Ascending aorta (tissue), 2 donors: ENCODE results near the gene FHOD3. TPM values are rescaled to one million over a fixed set of nuclear protein-coding genes. Genes with fewer than 3 reads are reported as not detected.

Experiments
- DNase-seq, 2 donors: peaks; one replicate each; pipeline ENCODE4 v3.0.0-alpha.2; 2019; ENCODE audit warnings: low spot score in 2 of 2
- H3K27ac ChIP-seq, 2 donors: fragments of 200-600 bp; sonication (generic); one replicate each; pipeline ENCODE4 v1.5.1; 2016 to 2017; ENCODE audit warnings: mild to moderate bottlenecking in 1 of 2
- H3K27me3 ChIP-seq: fragments of 200-600 bp; sonication (generic); one replicate; pipeline ENCODE4 v1.5.1; 2017
- H3K36me3 ChIP-seq, 2 donors: fragments of 200-600 bp; sonication (generic); one replicate each; pipeline ENCODE4 v1.5.1; 2016
- H3K4me1 ChIP-seq, 2 donors: fragments of 200-600 bp; sonication (generic); one replicate each; pipeline ENCODE4 v1.5.1; 2016 to 2017; ENCODE audit warnings: mild to moderate bottlenecking in 1 of 2
- H3K4me3 ChIP-seq, 2 donors: fragments of 200-600 bp; sonication (generic); one replicate each; pipeline ENCODE4 v1.5.1; 2016 to 2017; ENCODE audit warnings: mild to moderate bottlenecking in 1 of 2
- H3K9me3 ChIP-seq, 2 donors: fragments of 200-600 bp; sonication (generic); one replicate each; pipeline ENCODE4 v1.5.1; 2016
- intact Hi-C: fragments of 100-400 bp; cut with DNase I; formaldehyde crosslinking; loops from one replicate; pipeline ENCODE4 v1.15.1; 2023
- total RNA-seq: library from RNA; depleted of rRNA; stranded (reverse); fragments of >200 nt; gene quantifications from one replicate; pipeline ENCODE4 v1.1.0, GENCODE V29; 2016
- TF ChIP-seq, protein P1 (sequence below), 3 experiments: fragments of 200-600 bp in 2 of 3; fragments of 450-650 bp in 1 of 3; sonication (generic) in 2 of 3; IDR thresholded peaks; one replicate each; pipeline ENCODE4 v1.5.1; 2016 to 2019; ENCODE audit warnings: antibody characterized with exemption in 3 of 3, mild to moderate bottlenecking in 1 of 3, moderate library complexity in 1 of 3

Gene FHOD3
- total RNA-seq, 1 donor from 2014 or later = 12.7 TPM

DNA sequence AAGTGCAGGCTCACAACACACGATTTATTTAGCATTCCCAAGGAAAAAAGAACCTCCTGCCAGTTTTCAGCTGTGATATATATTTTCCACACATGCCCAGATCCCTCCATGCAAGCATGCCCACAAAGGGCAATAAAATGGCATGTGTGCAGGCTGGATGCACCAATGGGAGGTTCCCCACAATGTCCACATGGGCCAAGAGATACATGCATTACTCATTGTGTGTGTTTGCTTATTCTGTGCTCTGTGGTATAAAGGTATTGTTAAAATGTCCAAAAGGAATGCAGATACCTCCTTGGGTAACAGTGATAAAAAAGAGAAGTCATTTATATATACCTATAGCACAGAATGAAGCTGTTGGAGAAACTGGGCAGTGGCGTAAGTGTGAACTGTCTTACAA, 207.4 kb downstream of the FHOD3 start:
- no peak overlapping the region for H3K27ac ChIP-seq
- H3K4me1 ChIP-seq = no peaks in the 10 kb centered on the region
- DNase-seq = no peak
- H3K27me3 ChIP-seq = no peaks in the 10 kb centered on the region
- H3K9me3 ChIP-seq = no peaks in the 10 kb centered on the region
- H3K4me3 ChIP-seq = no peak overlapping the region
- H3K36me3 ChIP-seq = peaks cover 0 to 4% of the 10 kb centered on the region in 2 donors
- TF ChIP-seq, protein P1, sequence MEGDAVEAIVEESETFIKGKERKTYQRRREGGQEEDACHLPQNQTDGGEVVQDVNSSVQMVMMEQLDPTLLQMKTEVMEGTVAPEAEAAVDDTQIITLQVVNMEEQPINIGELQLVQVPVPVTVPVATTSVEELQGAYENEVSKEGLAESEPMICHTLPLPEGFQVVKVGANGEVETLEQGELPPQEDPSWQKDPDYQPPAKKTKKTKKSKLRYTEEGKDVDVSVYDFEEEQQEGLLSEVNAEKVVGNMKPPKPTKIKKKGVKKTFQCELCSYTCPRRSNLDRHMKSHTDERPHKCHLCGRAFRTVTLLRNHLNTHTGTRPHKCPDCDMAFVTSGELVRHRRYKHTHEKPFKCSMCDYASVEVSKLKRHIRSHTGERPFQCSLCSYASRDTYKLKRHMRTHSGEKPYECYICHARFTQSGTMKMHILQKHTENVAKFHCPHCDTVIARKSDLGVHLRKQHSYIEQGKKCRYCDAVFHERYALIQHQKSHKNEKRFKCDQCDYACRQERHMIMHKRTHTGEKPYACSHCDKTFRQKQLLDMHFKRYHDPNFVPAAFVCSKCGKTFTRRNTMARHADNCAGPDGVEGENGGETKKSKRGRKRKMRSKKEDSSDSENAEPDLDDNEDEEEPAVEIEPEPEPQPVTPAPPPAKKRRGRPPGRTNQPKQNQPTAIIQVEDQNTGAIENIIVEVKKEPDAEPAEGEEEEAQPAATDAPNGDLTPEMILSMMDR (IDR thresholded peaks at IDR 0.05) = no peak
- intact Hi-C loops = no loop called here

DNA sequence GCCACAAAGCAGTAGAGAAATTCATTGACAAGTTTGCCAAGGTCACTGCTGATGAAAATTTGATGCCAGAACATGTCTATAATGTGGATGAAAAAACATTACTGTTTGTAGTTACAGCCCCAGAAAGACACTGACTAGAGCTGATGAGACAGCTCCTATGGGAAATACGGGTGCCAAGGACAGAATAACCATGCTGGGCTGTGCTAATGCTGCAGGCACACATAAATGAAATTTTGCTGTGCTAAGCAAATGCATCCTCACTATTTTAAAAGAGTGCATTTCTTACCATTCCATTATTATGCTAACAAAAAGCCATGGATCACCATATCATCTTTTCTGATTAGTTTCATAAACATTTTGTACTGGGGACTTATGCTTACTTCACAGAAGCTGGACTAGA, 208.2 kb downstream of the FHOD3 start:
- intact Hi-C loops = no loop called here
- Histone ChIP-seq H3K36me3 (peaks cover 0 to 4% of the 10 kb centered on the region in 2 donors), H3K4me3 (no peak overlapping the region), H3K27ac (no peak overlapping the region), H3K9me3 (no peaks in the 10 kb centered on the region), H3K4me1 (no peaks in the 10 kb centered on the region), H3K27me3 (no peaks in the 10 kb centered on the region)
- TF ChIP-seq, protein P1 (IDR thresholded peaks at IDR 0.05) = no peak
- no peak for DNase-seq

DNA sequence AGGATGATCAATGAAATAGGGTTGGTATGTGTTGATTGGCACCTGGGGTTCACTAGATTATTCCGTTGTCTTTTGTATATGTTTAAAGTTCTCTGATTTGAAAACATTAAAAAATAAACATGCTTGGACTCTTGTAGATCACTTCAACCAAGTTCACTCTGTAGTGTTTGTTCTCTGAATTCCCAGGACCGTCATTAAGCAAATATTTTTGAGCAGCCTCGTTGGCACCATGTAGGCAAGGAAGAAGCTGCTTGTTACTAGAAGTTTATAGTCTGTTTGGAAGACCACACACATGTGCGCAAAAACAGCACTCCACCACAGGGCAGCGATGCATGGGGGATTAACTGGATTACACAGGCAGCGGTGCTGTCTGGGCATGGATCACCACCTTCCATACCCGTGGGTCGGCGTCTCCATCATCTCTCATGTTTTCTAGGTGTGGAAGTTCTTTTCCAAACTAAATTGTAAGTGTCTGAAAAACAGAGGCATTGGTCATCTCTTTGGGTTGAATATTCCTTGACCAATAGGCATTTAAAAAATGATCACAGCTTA, 212.2 kb downstream of the FHOD3 start:
- no peaks in the 10 kb centered on the region for H3K27me3 ChIP-seq
- no peak overlapping the region for H3K4me3 ChIP-seq
- no peaks in the 10 kb centered on the region for H3K4me1 ChIP-seq
- no peak overlapping the region for H3K27ac ChIP-seq
- intact Hi-C loops = no loop called here
- no peak for DNase-seq
- H3K9me3 ChIP-seq = no peaks in the 10 kb centered on the region
- H3K36me3 ChIP-seq = no peaks in the 10 kb centered on the region
- TF ChIP-seq, protein P1 (IDR thresholded peaks at IDR 0.05) = no peak

DNA sequence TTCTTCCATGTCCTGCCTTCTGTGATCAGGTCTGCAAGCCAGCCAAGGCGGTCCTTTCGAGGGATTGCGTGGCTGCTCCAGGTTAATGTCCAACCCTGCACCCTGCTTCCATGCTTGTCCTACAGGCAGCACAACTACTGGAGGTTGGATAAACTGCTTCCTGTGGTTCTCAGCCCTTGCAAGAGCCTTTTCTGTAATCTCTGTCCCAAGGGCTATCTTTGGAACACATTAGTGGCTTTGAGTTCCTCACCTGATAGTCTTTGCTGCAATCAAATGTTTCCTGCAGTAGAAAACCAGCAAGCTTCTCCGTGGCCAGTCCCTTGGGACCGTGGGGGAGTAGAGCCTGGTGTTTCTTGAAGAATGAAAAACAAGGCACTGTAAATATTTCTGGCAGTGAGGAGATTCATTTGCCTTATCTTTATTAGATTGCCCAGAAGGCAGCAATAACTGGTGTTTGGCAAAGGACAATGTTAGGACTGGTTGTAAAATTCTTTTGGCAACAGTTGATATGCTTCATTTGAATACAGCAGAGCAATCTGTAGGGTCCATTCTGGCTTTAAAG, 214.4 kb downstream of the FHOD3 start:
- DNase-seq = no peak
- H3K36me3 ChIP-seq = no peaks in the 10 kb centered on the region
- no peaks in the 10 kb centered on the region for H3K9me3 ChIP-seq
- TF ChIP-seq, protein P1 (IDR thresholded peaks at IDR 0.05) = no peak
- no peak overlapping the region for H3K27ac ChIP-seq
- no peaks in the 10 kb centered on the region for H3K27me3 ChIP-seq
- intact Hi-C loops = no loop called here
- no peak overlapping the region for H3K4me3 ChIP-seq
- H3K4me1 ChIP-seq = no peaks in the 10 kb centered on the region

DNA sequence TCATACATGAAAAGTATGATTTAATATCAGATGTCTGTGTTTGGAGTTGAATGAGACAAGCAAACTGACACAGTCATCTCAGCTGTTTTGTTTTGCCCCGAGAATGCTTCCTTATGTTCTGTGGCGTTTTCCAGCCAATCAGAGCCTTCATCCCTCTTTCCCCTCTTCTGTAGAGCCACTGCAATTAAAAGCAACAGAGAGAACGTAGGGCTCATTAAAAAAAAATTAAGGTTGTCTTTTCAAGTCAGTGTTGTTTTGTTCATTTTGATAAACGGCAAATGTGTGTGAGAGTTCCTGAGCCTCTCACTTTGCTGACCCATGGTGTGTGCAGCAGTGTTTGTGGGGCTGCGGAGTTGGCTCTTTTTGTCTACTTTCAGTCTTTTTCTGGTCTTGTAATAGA, 216.0 kb downstream of the FHOD3 start:
- intact Hi-C loops = no loop called here
- no peak overlapping the region for H3K4me3 ChIP-seq
- no peaks in the 10 kb centered on the region for H3K9me3 ChIP-seq
- no peaks in the 10 kb centered on the region for H3K27me3 ChIP-seq
- no peaks in the 10 kb centered on the region for H3K4me1 ChIP-seq
- no peak overlapping the region for H3K27ac ChIP-seq
- DNase-seq = no peak
- TF ChIP-seq, protein P1 (IDR thresholded peaks at IDR 0.05) = no peak
- no peaks in the 10 kb centered on the region for H3K36me3 ChIP-seq

DNA sequence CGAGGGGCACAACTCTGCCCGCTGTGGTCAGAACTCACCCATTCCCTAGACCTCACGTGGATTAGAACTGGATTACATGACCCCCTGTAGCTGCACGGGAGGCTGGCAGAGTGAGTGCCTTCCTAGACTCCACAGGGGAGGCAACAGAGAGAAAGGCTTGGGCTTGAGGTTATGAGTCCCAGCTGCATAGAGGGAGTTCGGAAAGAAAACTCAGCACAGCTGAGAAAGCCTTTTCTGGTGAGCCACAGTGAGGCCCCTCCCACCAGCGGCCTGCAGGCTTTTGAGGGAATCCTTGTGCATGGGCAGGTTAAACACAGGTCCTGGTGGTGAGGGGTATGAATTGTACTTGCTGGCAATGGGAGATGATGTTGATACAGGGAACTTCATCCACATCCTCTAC, 217.3 kb downstream of the FHOD3 start:
- H3K4me3 ChIP-seq = no peak overlapping the region
- intact Hi-C loops = no loop called here
- H3K4me1 ChIP-seq = no peaks in the 10 kb centered on the region
- no peak overlapping the region for H3K27ac ChIP-seq
- no peak for DNase-seq
- H3K9me3 ChIP-seq = no peaks in the 10 kb centered on the region
- no peaks in the 10 kb centered on the region for H3K36me3 ChIP-seq
- H3K27me3 ChIP-seq = no peaks in the 10 kb centered on the region
- TF ChIP-seq, protein P1 (IDR thresholded peaks at IDR 0.05) = no peak
